Stimulated activated CD8-positive, alpha-beta memory T cell treated with anti-CD3 and anti-CD28 coated beads, Interleukin-4, amount 100 ng/mL, for 1 hour (primary cell): ENCODE measurements around the gene ANXA5.
"Not testable (repeated sequence)": the region's sequence is repeated elsewhere in the genome, so short reads cannot be mapped to it uniquely, and the experiment has no call there.

Experiments used
- DNase-seq, 2 donors: peaks; one replicate each; pipeline ENCODE4 v3.0.0-alpha.2; 2020; ENCODE audit warnings: low read depth in 2 of 2, low spot score in 1 of 2

Gene ANXA5

GRCh38 chr4:121679951-121680350, 16.8 kb downstream of the ANXA5 start:
- no peak for DNase-seq

- DNase-seq = no peak
Measured at GRCh38 chr4:121679267-121679666, 17.5 kb downstream of the ANXA5 start.

GRCh38 chr4:121677524-121677923, 19.3 kb downstream of the ANXA5 start:
- DNase-seq = no peak

- DNase-seq = no peak
Measured at GRCh38 chr4:121676345-121677075, 20.3 kb downstream of the ANXA5 start.

- no peak for DNase-seq
Measured at GRCh38 chr4:121675715-121676114, 21.1 kb downstream of the ANXA5 start.

- DNase-seq = no peak
Measured at GRCh38 chr4:121674696-121675095, 22.1 kb downstream of the ANXA5 start.

- DNase-seq = no peak
Measured at GRCh38 chr4:121674191-121674590, 22.6 kb downstream of the ANXA5 start.

- no peak for DNase-seq
Measured at GRCh38 chr4:121669163-121669550, 27.6 kb downstream of the ANXA5 start.

- no peak for DNase-seq
Measured at GRCh38 chr4:121668368-121669162, 28.2 kb downstream of the ANXA5 start.

- DNase-seq = no peak
Measured at GRCh38 chr4:121666091-121666679, 30.6 kb downstream of the ANXA5 start.

GRCh38 chr4:121665371-121665770, 31.4 kb downstream of the ANXA5 start:
- no peak for DNase-seq

GRCh38 chr4:121662225-121662624, 34.6 kb downstream of the ANXA5 start:
- DNase-seq = no peak

GRCh38 chr4:121660175-121660933, 36.4 kb downstream of the ANXA5 start:
- not testable (repeated sequence) for DNase-seq

- DNase-seq = no peak
Measured at GRCh38 chr4:121658125-121658524, 38.7 kb downstream of the ANXA5 start.

- no peak for DNase-seq
Measured at GRCh38 chr4:121656269-121656641, 40.5 kb downstream of the ANXA5 start.

GRCh38 chr4:121655320-121656268, 41.2 kb downstream of the ANXA5 start:
- no peak for DNase-seq

GRCh38 chr4:121654738-121655137, 42.0 kb downstream of the ANXA5 start:
- DNase-seq = no peak

- DNase-seq = no peak
Measured at GRCh38 chr4:121653986-121654385, 42.8 kb downstream of the ANXA5 start.

GRCh38 chr4:121653214-121653613, 43.6 kb downstream of the ANXA5 start:
- no peak for DNase-seq

- no peak for DNase-seq
Measured at GRCh38 chr4:121651597-121651996, 45.2 kb downstream of the ANXA5 start.
